Mucosa of descending colon (tissue), 3 donors: ENCODE data around the gene ZMYND11. TPM values are rescaled to one million over a fixed set of nuclear protein-coding genes. Genes with fewer than 3 reads are reported as not detected.

ENCODE experiments used
- ATAC-seq: fragments of 200-7000 bp; cut with Tn5 transposase; one replicate; pipeline ENCODE4 v1.9.1; 2020; ENCODE audit warnings: mild to moderate bottlenecking, moderate library complexity
- DNase-seq, 3 donors: peaks; one replicate each; pipeline ENCODE4 v3.0.0-alpha.2; 2020
- H3K36me3 ChIP-seq: fragments of 200-600 bp; one replicate; pipeline ENCODE4 v1.8.0; 2021; ENCODE audit warnings: low read depth, mild to moderate bottlenecking
- H3K4me1 ChIP-seq: fragments of 200-600 bp; one replicate; pipeline ENCODE4 v1.8.0; 2021; ENCODE audit warnings: low read depth, mild to moderate bottlenecking
- H3K4me3 ChIP-seq: fragments of 200-600 bp; one replicate; pipeline ENCODE4 v1.8.0; 2021; ENCODE audit warnings: mild to moderate bottlenecking
- H3K9me3 ChIP-seq: fragments of 200-600 bp; one replicate; pipeline ENCODE4 v1.8.0; 2021; ENCODE audit warnings: mild to moderate bottlenecking
- CTCF ChIP-seq: fragments of 200-600 bp; IDR thresholded peaks from one replicate; pipeline ENCODE4 v1.8.0; 2022; ENCODE audit warnings: antibody characterized with exemption, mild to moderate bottlenecking
- intact Hi-C, 2 donors: fragments of 100-400 bp; cut with DNase I in 1 of 2; cut with micrococcal nuclease in 1 of 2; formaldehyde crosslinking; loops; one replicate each; pipeline versions ENCODE4 v1.11.0 to v1.11.1; 2022; cut with DNase I, micrococcal nuclease
- total RNA-seq, 3 donors: library from RNA; stranded (reverse); fragmentation: NEBNext Ultra II Directional in 2 of 3; extraction: Animal tissue kit (Norgen Biotek cat#: 25700) in 2 of 3; gene quantifications; one replicate each; pipeline versions ENCODE4 v1.2.1 to v1.2.4, GENCODE V29; 2021 to 2023
- donor health status: DM: no; HTN: no; CAD: no; lungs with moderate emphysema.
- donor health status: DM: no; HTN: no; CAD: no.
- donor health status: DM: no; HTN: yes; CAD: no.

The ZMYND11 gene
- total RNA-seq, 3 donors from 2014 or later: 34.5 to 131 (median 37.6) TPM

GRCh38 chr10:201328-201771 is 66.1 kb downstream of the ZMYND11 start:
- no peak for ATAC-seq
- Histone ChIP-seq H3K4me3 (no peak overlapping the region), H3K36me3 (no peaks in the 10 kb centered on the region), H3K9me3 (no peaks in the 10 kb centered on the region), H3K4me1 (no peaks in the 10 kb centered on the region)
- DNase-seq: no peak
- no peak for TF ChIP-seq CTCF
- intact Hi-C loops: no loop called here

DNA sequence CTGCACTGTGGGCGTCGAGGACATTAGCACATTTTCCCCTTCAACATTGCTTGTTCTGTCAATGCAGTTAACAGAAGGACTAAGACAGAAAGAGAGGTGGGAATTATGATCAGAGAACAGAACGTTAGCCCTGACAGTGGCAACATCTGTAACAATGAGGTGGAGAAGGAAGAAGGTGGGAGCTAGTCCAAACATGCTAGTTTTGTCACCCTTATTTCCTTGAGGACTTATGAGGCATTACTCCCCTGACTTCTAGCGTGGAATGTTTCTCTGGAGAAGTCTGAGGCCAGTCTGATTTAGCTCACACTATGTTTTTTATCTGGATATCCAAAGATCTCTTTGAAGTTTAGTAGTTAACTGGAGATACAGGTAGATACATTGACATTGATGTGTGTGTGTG is 73.4 kb downstream of the ZMYND11 start:
- Histone ChIP-seq H3K4me1 (no peaks in the 10 kb centered on the region), H3K36me3 (no peaks in the 10 kb centered on the region), H3K9me3 (no peaks in the 10 kb centered on the region), H3K4me3 (no peak overlapping the region)
- ATAC-seq (no peak), DNase-seq (no peak)
- intact Hi-C loops: no loop called here
- TF ChIP-seq CTCF: no peak

DNA sequence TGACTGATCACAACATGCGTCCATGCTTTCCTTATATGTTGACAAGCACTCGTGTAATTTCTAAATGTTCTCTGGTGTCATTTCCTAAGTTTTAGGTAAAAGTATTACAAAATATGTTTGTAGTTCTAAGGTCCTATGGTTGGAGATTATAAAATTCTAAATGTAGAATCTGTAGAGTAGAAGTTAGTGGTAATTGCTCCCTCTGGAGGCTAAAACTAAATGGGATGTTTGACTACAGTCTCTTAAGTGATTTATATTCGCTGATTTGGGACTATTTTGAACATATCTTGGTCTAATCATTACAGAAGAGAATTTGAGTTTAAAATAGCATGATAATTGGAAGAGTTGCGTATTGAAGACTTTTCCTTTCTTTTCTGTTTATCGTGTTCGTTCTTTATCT is 74.1 kb downstream of the ZMYND11 start:
- no peaks in the 10 kb centered on the region for H3K9me3 ChIP-seq
- no peak for TF ChIP-seq CTCF
- no peaks in the 10 kb centered on the region for H3K36me3 ChIP-seq
- ATAC-seq (no peak), DNase-seq (no peak)
- intact Hi-C loops: no loop called here
- H3K4me1 ChIP-seq: no peaks in the 10 kb centered on the region
- H3K4me3 ChIP-seq: no peak overlapping the region

GRCh38 chr10:210297-210696 is 75.0 kb downstream of the ZMYND11 start:
- intact Hi-C loops: no loop called here

GRCh38 chr10:215444-215843 is 80.2 kb downstream of the ZMYND11 start:
- H3K36me3 ChIP-seq: no peaks in the 10 kb centered on the region
- intact Hi-C loops: no loop called here
- H3K4me3 ChIP-seq: no peak overlapping the region
- no peak for DNase-seq
- no peak for TF ChIP-seq CTCF
- no peaks in the 10 kb centered on the region for H3K9me3 ChIP-seq
- no peaks in the 10 kb centered on the region for H3K4me1 ChIP-seq
- no peak for ATAC-seq

More at GRCh38 chr10:210297-210696, 75.0 kb downstream of the ZMYND11 start:
- ATAC-seq (no peak), DNase-seq (no peak)
- TF ChIP-seq CTCF: no peak
- Histone ChIP-seq H3K9me3 (no peaks in the 10 kb centered on the region), H3K36me3 (no peaks in the 10 kb centered on the region), H3K4me1 (no peaks in the 10 kb centered on the region), H3K4me3 (no peak overlapping the region)

- no peaks in the 10 kb centered on the region for H3K4me1 ChIP-seq
- no peak for DNase-seq
- no peak overlapping the region for H3K4me3 ChIP-seq
- intact Hi-C loops: no loop called here
- ATAC-seq: peak; percentile 63
- H3K9me3 ChIP-seq: no peaks in the 10 kb centered on the region
- H3K36me3 ChIP-seq: no peaks in the 10 kb centered on the region
- TF ChIP-seq CTCF: no peak
Observed at GRCh38 chr10:218798-219197, 83.5 kb downstream of the ZMYND11 start.
